HPDE6-E6E7 (cell line): ENCODE data around the gene YIPF2.

Experiments used
- DNase-seq: peaks from one replicate; pipeline ENCODE4 v3.0.0; 2011; ENCODE audit warnings: missing footprints; ENCODE audit errors: extremely low spot score

The YIPF2 gene

GRCh38 chr19:10876459-10877240, 51.8 kb downstream of the YIPF2 start:
- no peak for DNase-seq

DNA sequence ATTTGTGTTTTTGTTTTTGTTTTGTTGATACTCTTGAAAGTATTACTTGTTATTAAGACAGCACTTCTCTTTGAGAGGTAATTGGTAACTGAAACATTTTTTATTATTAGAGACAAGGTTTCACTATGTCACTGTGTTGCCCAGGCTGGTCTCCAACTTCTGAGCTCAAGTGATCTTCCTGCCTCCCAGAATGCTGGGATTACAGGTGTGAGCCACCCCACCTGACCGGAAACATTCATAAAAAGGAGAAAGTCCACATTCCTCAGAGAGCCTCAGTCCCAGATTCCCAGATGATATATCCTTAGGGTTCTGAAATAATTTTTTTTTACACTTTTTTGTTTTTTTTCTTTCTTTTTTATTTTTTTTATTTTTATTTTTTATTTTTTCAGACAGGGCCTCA, 54.4 kb downstream of the YIPF2 start:
- DNase-seq: no peak

- no peak for DNase-seq
Measured at GRCh38 chr19:10872546-10873107, 55.8 kb downstream of the YIPF2 start.
